Panc1 (cell line): ENCODE results near the gene CNTRL.
"Not testable (repeated sequence)": the region's sequence is repeated elsewhere in the genome, so short reads cannot be mapped to it uniquely, and the experiment has no call there.

Source experiments
- POLR2AphosphoS5 ChIP-seq: IDR thresholded peaks from 2 replicates; pipeline ENCODE4 v1.6.1; 2012; ENCODE audit warnings: mild to moderate bottlenecking, low read depth, low read length, moderate library complexity
- TCF7L2 ChIP-seq: IDR thresholded peaks from 2 replicates; pipeline ENCODE4 v1.6.1; 2011; ENCODE audit warnings: mild to moderate bottlenecking, low read depth, low read length, inconsistent platforms
- TF ChIP-seq, protein P1 (sequence below): fragments of 450-650 bp; IDR thresholded peaks from 2 replicates; pipeline ENCODE4 v1.5.1; 2017; ENCODE audit warnings: mild to moderate bottlenecking

DNA sequence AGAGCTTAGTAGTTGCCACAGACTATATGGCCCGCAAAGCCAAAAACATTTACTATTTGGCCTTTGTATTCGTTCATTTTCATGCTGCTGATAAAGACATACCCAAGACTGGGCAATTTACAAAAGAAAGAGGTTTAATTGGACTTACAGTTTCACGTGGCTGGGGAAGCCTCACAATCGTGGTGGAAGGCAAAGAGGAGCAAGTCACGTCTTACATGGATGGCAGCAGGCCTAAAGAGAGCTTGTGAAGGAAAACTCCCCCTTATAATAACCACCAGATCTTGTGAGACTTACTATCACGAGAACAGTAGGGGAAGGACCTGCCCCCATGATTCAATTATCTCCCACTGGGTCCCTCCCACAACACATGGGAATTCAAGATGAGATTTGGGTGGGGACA is 16.0 kb downstream of the CNTRL start:
- TF ChIP-seq, protein P1, sequence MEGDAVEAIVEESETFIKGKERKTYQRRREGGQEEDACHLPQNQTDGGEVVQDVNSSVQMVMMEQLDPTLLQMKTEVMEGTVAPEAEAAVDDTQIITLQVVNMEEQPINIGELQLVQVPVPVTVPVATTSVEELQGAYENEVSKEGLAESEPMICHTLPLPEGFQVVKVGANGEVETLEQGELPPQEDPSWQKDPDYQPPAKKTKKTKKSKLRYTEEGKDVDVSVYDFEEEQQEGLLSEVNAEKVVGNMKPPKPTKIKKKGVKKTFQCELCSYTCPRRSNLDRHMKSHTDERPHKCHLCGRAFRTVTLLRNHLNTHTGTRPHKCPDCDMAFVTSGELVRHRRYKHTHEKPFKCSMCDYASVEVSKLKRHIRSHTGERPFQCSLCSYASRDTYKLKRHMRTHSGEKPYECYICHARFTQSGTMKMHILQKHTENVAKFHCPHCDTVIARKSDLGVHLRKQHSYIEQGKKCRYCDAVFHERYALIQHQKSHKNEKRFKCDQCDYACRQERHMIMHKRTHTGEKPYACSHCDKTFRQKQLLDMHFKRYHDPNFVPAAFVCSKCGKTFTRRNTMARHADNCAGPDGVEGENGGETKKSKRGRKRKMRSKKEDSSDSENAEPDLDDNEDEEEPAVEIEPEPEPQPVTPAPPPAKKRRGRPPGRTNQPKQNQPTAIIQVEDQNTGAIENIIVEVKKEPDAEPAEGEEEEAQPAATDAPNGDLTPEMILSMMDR = not testable (repeated sequence)
- TF ChIP-seq POLR2AphosphoS5, TCF7L2: not testable (repeated sequence)
